ENCODE measurements around the gene PRSS27.

PRSS27 gene

GRCh38 chr16:2739625-2740430 lies 19.8 kb upstream of the PRSS27 start:
- no peak overlapping the region for H3K4me3 ChIP-seq (ENCODE audit: low read depth, low read length)
- no peak for DNase-seq (ENCODE audit: low read depth)
- TF ChIP-seq CTCF (IDR thresholded peaks at IDR 0.05; ENCODE audit: low read depth, low read length, missing control alignments), result no peak

GRCh38 chr16:2738615-2739014 lies 18.6 kb upstream of the PRSS27 start:
- no peak overlapping the region for H3K4me3 ChIP-seq (ENCODE audit: low read depth, low read length)
- no peak for TF ChIP-seq CTCF (IDR thresholded peaks at IDR 0.05; ENCODE audit: low read depth, low read length, missing control alignments)
- no peak for DNase-seq (ENCODE audit: low read depth)

GRCh38 chr16:2737895-2738418 lies 17.9 kb upstream of the PRSS27 start:
- DNase-seq (ENCODE audit: low read depth), result no peak
- TF ChIP-seq CTCF (IDR thresholded peaks at IDR 0.05; ENCODE audit: low read depth, low read length, missing control alignments), result no peak
- no peak overlapping the region for H3K4me3 ChIP-seq (ENCODE audit: low read depth, low read length)

- DNase-seq (ENCODE audit: low read depth), result no peak
- no peak for TF ChIP-seq CTCF (IDR thresholded peaks at IDR 0.05; ENCODE audit: low read depth, low read length, missing control alignments)
- no peak overlapping the region for H3K4me3 ChIP-seq (ENCODE audit: low read depth, low read length)
Observed at GRCh38 chr16:2737238-2737605, 17.2 kb upstream of the PRSS27 start.

GRCh38 chr16:2736476-2737237 lies 16.6 kb upstream of the PRSS27 start:
- TF ChIP-seq CTCF (IDR thresholded peaks at IDR 0.05; ENCODE audit: low read depth, low read length, missing control alignments), result no peak
- no peak for DNase-seq (ENCODE audit: low read depth)
- no peak overlapping the region for H3K4me3 ChIP-seq (ENCODE audit: low read depth, low read length)

- no peak for TF ChIP-seq CTCF (IDR thresholded peaks at IDR 0.05; ENCODE audit: low read depth, low read length, missing control alignments)
- DNase-seq (ENCODE audit: low read depth), result no peak
- no peak overlapping the region for H3K4me3 ChIP-seq (ENCODE audit: low read depth, low read length)
Observed at GRCh38 chr16:2734844-2735515, 15.0 kb upstream of the PRSS27 start.

All from GM12864 (cell line).